HEK293 (cell line): ENCODE measurements around the gene PKDCC.

ENCODE experiments used
- CTCF ChIA-PET: fragments of 350-600 bp; formaldehyde crosslinking; extraction: SDS; loops from one replicate; lab custom pipeline; 2021; ENCODE audit warnings: antibody characterized with exemption; lab: Yijun Ruan, JAX
- POLR2A ChIA-PET: fragments of 300-600 bp; formaldehyde crosslinking; extraction: SDS; loops from one replicate; lab custom pipeline; 2020; ENCODE audit warnings: antibody characterized with exemption, inconsistent platforms; lab: Yijun Ruan, JAX
- H3K27ac ChIP-seq: fragments of 200-500 bp; sonication (Bioruptor generic); 2 replicates; pipeline ENCODE4 v1.5.1; 2014; ENCODE audit warnings: low read depth, low read length, control low read depth, inconsistent platforms; ENCODE audit errors: extremely low read depth
- H3K36me3 ChIP-seq, 2 experiments: fragments of 200-500 bp in 1 of 2; sonication (Bioruptor generic) in 1 of 2; 1 replicate in 1 of 2; 2 replicates in 1 of 2; pipeline ENCODE4 v1.5.1; 2014 to 2017; ENCODE audit warnings: inconsistent platforms in 2 of 2, low read length in 2 of 2; ENCODE audit not compliant: control insufficient read depth in 2 of 2, insufficient read depth in 1 of 2
- H3K4me1 ChIP-seq: fragments of 200-500 bp; sonication (Bioruptor generic); 2 replicates; pipeline ENCODE4 v1.5.1; 2014; ENCODE audit warnings: mild to moderate bottlenecking, low read length, inconsistent platforms; ENCODE audit not compliant: control insufficient read depth, insufficient read depth
- H3K4me3 ChIP-seq: 2 replicates; pipeline ENCODE4 v1.5.1; 2011; ENCODE audit warnings: low read depth, mild to moderate bottlenecking, control low read depth, low read length, moderate library complexity
- H3K9me3 ChIP-seq: fragments of 200-500 bp; sonication (Bioruptor generic); 2 replicates; pipeline ENCODE4 v1.5.1; 2014; ENCODE audit warnings: low read depth, low read length, inconsistent platforms; ENCODE audit not compliant: control insufficient read depth, insufficient read depth
- BCL6B ChIP-seq: fragments of 450-650 bp; formaldehyde crosslinking; IDR thresholded peaks from 2 replicates; pipeline ENCODE4 v1.5.1; 2017; ENCODE audit warnings: missing biosample characterization, missing genetic modification characterization
- KLF16 ChIP-seq: fragments of 450-650 bp; formaldehyde crosslinking; IDR thresholded peaks from 2 replicates; pipeline ENCODE4 v1.5.1; 2017; ENCODE audit warnings: missing biosample characterization, missing genetic modification characterization
- MZF1 ChIP-seq: fragments of 450-650 bp; formaldehyde crosslinking; IDR thresholded peaks from 2 replicates; pipeline ENCODE4 v1.5.1; 2017; ENCODE audit warnings: missing biosample characterization, missing genetic modification characterization, borderline replicate concordance
- PRDM2 ChIP-seq: fragments of 450-650 bp; formaldehyde crosslinking; IDR thresholded peaks from 2 replicates; pipeline ENCODE4 v1.5.1; 2016; ENCODE audit warnings: missing biosample characterization, missing genetic modification characterization, borderline replicate concordance
- SETDB1 ChIP-seq: IDR thresholded peaks from one replicate; pipeline ENCODE4 v1.6.1; 2017; ENCODE audit warnings: mild to moderate bottlenecking, low read length, moderate library complexity, mixed read lengths; ENCODE audit not compliant: insufficient read length
- ZNF155 ChIP-seq: fragments of 450-650 bp; formaldehyde crosslinking; IDR thresholded peaks from 2 replicates; pipeline ENCODE4 v1.5.1; 2016; ENCODE audit warnings: missing biosample characterization, missing genetic modification characterization
- ZNF157 ChIP-seq: fragments of 450-650 bp; formaldehyde crosslinking; IDR thresholded peaks from 2 replicates; pipeline ENCODE4 v1.5.1; 2016; ENCODE audit warnings: missing biosample characterization, missing genetic modification characterization
- ZNF16 ChIP-seq: fragments of 450-650 bp; formaldehyde crosslinking; IDR thresholded peaks from 2 replicates; pipeline ENCODE4 v1.5.1; 2016; ENCODE audit warnings: low read depth, missing biosample characterization, missing genetic modification characterization
- ZNF169 ChIP-seq: fragments of 450-650 bp; formaldehyde crosslinking; IDR thresholded peaks from 2 replicates; pipeline ENCODE4 v1.5.1; 2016; ENCODE audit warnings: missing biosample characterization, missing genetic modification characterization
- ZNF184 ChIP-seq: fragments of 450-650 bp; IDR thresholded peaks from 2 replicates; pipeline ENCODE4 v1.5.1; 2018; ENCODE audit warnings: missing biosample characterization, mild to moderate bottlenecking, missing genetic modification characterization
- ZNF302 ChIP-seq: fragments of 450-650 bp; formaldehyde crosslinking; IDR thresholded peaks from 2 replicates; pipeline ENCODE4 v1.5.1; 2016; ENCODE audit warnings: missing biosample characterization, missing genetic modification characterization, low read depth
- ZNF514 ChIP-seq: fragments of 450-650 bp; formaldehyde crosslinking; IDR thresholded peaks from 2 replicates; pipeline ENCODE4 v1.5.1; 2016; ENCODE audit warnings: missing biosample characterization, missing genetic modification characterization
- ZNF629 ChIP-seq: fragments of 450-650 bp; formaldehyde crosslinking; IDR thresholded peaks from 2 replicates; pipeline ENCODE4 v1.5.1; 2017; ENCODE audit warnings: missing biosample characterization, missing genetic modification characterization
- TF ChIP-seq, protein P1 (sequence below): fragments of 450-650 bp; formaldehyde crosslinking; IDR thresholded peaks from 2 replicates; pipeline ENCODE4 v1.5.1; 2016; ENCODE audit warnings: missing biosample characterization, missing genetic modification characterization
- TF ChIP-seq, protein P2 (sequence below): fragments of 450-650 bp; formaldehyde crosslinking; IDR thresholded peaks from 2 replicates; pipeline ENCODE4 v1.5.1; 2017; ENCODE audit warnings: missing biosample characterization, mild to moderate bottlenecking, missing genetic modification characterization, moderate library complexity
- TF ChIP-seq, protein P3 (sequence below): fragments of 450-650 bp; IDR thresholded peaks from 2 replicates; pipeline ENCODE4 v1.5.1; 2018; ENCODE audit warnings: missing biosample characterization, mild to moderate bottlenecking, missing genetic modification characterization
- TF ChIP-seq, protein P4 (sequence below): fragments of 450-650 bp; formaldehyde crosslinking; IDR thresholded peaks from 2 replicates; pipeline ENCODE4 v1.5.1; 2016; ENCODE audit warnings: missing biosample characterization, missing genetic modification characterization, borderline replicate concordance

The PKDCC gene

GRCh38 chr2:41998186-41999127, 49.4 kb upstream of the PKDCC start:
- no peak overlapping the region for H3K4me3 ChIP-seq
- no peaks in the 10 kb centered on the region for H3K36me3 ChIP-seq
- ChIA-PET POLR2A (interaction anchor here (0.6 kb wide), 1 partner anchor 18 kb away, joined by 3 read pairs; no protein-coding TSS in a partner anchor), CTCF (no interaction called here)
- H3K27ac ChIP-seq: no peak overlapping the region
- TF ChIP-seq ZNF169 (tag by site-specific recombination) (no peak), ZNF155 (no peak), ZNF157 (tag by site-specific recombination) (no peak), ZNF16 (no peak), KLF16 (no peak), BCL6B (tag by site-specific recombination) (no peak), ZNF514 (tag by site-specific recombination) (no peak), ZNF302 (tag by site-specific recombination) (no peak), ZNF629 (no peak), PRDM2 (tag by site-specific recombination) (no peak), ZNF184 (tag by site-specific recombination) (no peak), SETDB1 (no peak), MZF1 (tag by site-specific recombination) (no peak)
- TF ChIP-seq, protein P1, sequence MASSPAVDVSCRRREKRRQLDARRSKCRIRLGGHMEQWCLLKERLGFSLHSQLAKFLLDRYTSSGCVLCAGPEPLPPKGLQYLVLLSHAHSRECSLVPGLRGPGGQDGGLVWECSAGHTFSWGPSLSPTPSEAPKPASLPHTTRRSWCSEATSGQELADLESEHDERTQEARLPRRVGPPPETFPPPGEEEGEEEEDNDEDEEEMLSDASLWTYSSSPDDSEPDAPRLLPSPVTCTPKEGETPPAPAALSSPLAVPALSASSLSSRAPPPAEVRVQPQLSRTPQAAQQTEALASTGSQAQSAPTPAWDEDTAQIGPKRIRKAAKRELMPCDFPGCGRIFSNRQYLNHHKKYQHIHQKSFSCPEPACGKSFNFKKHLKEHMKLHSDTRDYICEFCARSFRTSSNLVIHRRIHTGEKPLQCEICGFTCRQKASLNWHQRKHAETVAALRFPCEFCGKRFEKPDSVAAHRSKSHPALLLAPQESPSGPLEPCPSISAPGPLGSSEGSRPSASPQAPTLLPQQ (tag by site-specific recombination): no peak
- TF ChIP-seq, protein P2, sequence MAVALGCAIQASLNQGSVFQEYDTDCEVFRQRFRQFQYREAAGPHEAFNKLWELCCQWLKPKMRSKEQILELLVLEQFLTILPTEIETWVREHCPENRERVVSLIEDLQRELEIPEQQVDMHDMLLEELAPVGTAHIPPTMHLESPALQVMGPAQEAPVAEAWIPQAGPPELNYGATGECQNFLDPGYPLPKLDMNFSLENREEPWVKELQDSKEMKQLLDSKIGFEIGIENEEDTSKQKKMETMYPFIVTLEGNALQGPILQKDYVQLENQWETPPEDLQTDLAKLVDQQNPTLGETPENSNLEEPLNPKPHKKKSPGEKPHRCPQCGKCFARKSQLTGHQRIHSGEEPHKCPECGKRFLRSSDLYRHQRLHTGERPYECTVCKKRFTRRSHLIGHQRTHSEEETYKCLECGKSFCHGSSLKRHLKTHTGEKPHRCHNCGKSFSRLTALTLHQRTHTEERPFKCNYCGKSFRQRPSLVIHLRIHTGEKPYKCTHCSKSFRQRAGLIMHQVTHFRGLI (tag by site-specific recombination): no peak
- TF ChIP-seq, protein P3, sequence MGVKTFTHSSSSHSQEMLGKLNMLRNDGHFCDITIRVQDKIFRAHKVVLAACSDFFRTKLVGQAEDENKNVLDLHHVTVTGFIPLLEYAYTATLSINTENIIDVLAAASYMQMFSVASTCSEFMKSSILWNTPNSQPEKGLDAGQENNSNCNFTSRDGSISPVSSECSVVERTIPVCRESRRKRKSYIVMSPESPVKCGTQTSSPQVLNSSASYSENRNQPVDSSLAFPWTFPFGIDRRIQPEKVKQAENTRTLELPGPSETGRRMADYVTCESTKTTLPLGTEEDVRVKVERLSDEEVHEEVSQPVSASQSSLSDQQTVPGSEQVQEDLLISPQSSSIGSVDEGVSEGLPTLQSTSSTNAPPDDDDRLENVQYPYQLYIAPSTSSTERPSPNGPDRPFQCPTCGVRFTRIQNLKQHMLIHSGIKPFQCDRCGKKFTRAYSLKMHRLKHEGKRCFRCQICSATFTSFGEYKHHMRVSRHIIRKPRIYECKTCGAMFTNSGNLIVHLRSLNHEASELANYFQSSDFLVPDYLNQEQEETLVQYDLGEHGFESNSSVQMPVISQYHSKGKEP (tag by site-specific recombination): no peak
- TF ChIP-seq, protein P4, sequence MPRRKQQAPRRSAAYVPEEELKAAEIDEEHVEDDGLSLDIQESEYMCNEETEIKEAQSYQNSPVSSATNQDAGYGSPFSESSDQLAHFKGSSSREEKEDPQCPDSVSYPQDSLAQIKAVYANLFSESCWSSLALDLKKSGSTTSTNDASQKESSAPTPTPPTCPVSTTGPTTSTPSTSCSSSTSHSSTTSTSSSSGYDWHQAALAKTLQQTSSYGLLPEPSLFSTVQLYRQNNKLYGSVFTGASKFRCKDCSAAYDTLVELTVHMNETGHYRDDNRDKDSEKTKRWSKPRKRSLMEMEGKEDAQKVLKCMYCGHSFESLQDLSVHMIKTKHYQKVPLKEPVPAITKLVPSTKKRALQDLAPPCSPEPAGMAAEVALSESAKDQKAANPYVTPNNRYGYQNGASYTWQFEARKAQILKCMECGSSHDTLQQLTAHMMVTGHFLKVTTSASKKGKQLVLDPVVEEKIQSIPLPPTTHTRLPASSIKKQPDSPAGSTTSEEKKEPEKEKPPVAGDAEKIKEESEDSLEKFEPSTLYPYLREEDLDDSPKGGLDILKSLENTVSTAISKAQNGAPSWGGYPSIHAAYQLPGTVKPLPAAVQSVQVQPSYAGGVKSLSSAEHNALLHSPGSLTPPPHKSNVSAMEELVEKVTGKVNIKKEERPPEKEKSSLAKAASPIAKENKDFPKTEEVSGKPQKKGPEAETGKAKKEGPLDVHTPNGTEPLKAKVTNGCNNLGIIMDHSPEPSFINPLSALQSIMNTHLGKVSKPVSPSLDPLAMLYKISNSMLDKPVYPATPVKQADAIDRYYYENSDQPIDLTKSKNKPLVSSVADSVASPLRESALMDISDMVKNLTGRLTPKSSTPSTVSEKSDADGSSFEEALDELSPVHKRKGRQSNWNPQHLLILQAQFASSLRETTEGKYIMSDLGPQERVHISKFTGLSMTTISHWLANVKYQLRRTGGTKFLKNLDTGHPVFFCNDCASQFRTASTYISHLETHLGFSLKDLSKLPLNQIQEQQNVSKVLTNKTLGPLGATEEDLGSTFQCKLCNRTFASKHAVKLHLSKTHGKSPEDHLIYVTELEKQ: no peak
- TF ChIP-seq, all 188 proteins: peak for 0
- Histone ChIP-seq H3K4me1 (peaks cover under 1% of the 10 kb centered on the region; the same call in 1 of the 2 replicates), H3K9me3 (no peaks in the 10 kb centered on the region)
